Middle frontal gyrus (tissue), 1 donor: ENCODE measurements around the gene WDSUB1.

Source experiments
- DNase-seq: peaks from one replicate; pipeline ENCODE4 v3.0.0-alpha.2; 2015; ENCODE audit warnings: low spot score; ENCODE audit errors: extremely low spot score

The WDSUB1 gene

DNA sequence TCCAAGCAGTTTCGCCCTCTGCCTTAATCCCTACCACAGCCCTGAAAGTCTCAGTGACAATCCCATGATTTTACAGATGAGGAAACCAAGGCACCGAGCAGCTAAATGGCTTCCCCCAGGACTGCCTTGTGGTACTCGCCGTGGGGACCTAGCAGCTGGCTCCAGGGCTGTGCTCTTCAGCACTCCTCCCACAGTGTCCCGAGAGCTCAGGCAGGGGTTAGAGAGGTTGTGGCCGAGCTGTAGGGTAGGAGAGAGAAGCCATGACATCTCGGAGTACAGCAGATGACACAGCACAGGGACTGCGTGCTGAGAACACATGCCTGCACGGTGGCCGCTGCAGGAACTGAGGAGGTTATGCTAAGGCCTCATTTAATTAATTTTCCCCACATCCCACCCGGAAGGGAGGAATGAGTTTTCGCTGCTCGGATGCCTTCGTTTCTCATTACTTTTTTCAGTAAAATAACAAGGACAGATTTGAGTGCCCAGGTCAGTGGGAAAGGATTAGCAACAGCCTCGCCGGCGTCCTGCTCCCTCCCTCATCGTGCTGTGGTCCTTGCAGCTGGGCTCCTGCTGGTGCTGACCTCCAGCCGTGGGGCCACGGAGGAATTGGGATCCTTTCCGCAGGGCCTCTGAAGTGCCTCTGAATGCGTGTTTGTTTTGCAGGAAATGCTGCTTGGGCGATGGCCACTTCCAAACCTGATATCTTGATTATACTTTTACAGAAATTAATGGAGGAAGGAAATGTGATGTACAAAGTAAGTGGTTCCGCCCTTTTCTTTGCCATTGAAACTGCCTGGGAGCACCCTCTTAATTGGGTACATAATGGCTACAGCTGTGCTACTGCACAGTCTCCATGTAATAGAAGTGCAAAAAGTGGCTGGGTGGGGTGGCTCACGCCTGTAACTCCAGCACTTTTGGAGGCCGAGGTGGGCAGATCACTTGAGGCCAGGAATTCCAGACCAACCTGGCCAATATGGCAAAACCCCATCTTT lies 61.2 kb downstream of the WDSUB1 start:
- no peak for DNase-seq

- no peak for DNase-seq
Observed at GRCh38 chr2:159224061-159224813, 62.3 kb downstream of the WDSUB1 start.

- no peak for DNase-seq
Observed at GRCh38 chr2:159219394-159219998, 67.0 kb downstream of the WDSUB1 start.

- DNase-seq = no peak
Observed at GRCh38 chr2:159218389-159218788, 68.1 kb downstream of the WDSUB1 start.

GRCh38 chr2:159217676-159218075 lies 68.8 kb downstream of the WDSUB1 start:
- DNase-seq = peak; percentile 24

- no peak for DNase-seq
Observed at GRCh38 chr2:159215116-159215515, 71.4 kb downstream of the WDSUB1 start.

DNA sequence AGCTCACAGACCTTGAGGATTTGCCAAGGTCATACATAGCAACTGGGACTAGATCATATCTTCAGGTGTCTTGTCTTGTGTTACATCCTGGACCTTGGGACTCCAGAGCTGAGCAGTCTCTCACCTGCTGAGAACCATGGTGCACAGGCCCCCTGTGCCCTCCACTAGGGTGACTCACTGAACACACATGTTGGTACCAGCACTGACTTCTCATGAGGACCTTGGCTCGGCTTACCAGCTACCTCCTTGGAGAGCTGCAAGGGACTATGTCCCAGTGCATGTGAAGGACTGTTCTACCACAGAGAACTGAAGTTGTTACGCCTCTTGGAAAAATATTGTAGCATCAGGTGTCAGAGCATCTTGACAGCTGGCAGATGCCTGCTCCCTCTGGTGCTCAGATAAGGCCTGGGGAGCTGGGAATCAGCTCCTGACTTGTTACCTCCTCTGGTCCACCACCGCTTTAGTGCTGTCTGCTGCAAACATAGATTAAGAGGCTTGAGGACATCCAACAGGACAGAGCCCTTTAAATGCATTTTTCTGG lies 72.1 kb downstream of the WDSUB1 start:
- no peak for DNase-seq

- DNase-seq = no peak
Observed at GRCh38 chr2:159213296-159213695, 73.2 kb downstream of the WDSUB1 start.

DNA sequence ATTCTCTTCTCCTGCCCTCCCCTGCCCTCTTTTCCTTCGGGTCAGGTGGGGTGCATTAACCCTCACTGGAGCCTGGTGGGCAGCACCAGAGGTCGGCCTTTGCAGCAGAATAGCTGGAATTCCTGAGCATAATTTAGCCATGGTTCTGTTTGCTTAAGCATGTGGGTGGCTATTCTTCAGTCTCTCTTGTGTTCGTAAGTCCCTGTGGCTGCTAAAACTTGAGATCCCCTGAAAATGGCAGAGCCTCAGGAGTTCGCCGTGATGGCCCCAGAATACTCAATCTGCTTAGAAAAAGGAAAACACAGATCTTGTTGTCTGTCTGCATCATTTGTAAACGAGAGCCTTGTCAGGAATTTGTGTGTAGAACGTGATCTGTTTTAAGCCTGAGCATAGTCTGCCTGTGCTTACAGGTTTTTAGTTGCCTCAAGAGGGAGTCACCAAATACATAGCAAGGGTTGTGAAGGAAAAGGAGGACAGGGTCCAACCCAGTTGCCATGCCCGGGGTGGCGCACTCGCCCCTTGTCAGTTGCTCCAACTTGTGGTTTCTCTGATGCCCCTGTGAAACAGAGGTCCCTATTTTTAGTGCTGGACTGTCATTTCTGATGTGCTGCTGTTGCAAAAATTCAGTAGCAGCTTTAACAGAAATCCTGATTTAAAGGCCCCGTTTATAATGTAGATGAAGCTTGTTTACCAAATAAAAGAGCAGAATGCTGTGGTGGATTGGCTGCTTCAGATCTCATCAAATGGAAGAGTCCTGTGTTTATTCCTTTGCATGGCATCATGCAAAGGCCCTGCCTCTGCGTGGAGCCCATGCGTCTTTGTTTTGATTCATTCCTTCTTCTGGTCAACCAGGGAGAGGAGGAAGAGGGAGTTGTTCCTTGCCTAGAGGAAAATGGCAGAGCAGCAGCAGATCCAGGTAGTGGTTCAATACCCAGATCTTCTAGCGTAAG lies 74.8 kb downstream of the WDSUB1 start:
- DNase-seq = peak; percentile 15

DNA sequence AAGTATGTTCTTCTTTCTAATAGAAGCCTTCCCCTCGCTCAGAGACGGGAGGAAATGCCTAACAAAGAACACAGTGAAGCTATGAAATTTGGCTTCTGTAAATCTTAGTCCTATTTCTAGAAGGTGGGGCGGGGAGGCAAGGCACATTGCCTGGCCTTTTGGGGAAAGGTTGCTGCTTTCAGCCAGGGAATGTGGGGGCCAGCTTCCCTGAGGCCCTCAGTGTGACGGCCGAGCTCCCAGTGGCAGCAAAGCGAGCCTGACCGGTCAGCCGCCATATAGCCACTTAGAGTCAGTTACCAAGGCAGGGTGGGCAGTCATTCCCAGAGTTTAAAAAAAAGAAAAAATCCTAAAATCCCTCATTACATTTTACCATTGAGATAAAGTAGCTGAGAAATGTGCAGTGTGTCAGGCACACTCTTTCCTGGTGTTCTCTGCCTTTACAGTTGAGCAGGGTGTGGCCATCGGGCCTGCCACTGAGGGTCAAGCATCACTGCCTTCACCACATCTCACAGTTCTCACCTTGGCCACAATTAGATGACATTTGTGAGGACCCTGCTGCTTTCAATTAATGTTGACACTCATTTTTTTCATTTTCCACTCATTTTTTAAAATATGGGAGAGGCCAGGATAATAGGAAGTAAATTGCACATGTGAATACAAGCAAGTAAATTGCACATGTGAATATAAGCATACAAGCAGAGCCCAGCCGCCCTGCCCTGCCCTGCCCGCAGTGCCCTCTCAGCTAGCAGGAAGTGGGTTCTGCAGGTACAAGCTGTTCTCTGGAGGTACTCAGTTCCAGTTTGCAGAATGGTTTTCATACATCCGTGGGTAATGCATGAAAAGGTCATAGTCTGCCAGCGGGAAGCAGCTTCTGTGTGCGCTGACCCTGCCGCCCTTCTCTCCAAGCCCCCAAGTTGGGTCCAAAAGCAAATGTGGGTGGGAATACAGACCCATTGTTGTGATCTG lies 76.9 kb downstream of the WDSUB1 start:
- no peak for DNase-seq

DNA sequence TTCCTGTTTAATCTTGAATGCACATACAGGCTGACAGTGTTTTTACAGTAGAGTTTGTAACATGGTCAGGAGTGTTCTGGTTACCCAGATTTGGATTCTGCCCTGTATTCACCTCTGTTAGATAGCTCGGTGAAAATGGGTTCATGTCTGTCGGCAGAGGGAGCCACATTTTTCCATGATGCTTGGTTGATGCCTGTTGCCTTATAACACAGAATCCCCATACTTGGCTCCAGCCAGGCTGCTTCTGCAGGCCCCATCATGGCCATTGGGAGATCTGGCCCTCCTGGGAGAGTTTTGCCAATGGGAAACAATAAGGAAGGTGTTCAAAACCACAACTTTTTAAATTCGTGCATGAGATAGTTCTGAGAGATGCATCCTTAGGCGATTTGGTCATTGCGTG lies 78.1 kb downstream of the WDSUB1 start:
- DNase-seq = no peak

- no peak for DNase-seq
Observed at GRCh38 chr2:159206736-159207380, 79.6 kb downstream of the WDSUB1 start.

DNA sequence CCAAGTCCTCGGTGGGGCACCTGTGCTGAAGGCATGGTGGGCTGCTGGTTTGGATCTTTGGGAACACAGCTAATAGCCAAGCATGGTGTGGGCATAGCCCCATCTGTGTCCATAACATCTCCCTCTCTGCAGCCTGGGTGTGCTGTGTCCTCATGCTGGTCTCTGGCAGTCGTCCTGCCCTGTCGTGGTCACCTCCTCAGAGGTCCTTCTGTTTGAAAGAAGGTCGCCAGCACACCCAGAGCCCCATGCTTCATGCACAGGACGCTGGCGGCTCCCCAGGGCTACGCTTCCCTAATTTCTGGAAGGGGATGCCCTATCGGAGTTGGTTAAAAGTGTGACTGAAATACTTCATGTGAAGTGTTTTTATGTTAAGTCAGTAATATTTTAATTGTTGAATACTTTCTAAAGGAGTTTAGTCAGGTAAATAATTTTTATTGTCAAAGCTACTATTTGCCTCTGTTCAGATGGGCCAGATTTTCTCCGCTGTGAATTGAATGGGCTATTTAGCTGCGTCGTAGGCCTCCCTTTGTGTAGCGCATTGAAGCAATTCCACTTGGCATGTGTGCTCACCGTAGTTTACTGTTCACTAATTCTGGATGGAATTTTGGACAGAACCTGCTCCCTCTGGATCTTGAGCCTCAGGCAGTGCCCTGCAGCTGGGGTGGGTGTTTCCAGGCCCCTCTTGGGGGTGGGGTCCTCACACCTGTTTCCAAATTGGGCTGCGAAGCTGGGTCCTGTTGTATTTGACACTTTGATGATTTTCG lies 81.9 kb downstream of the WDSUB1 start:
- no peak for DNase-seq

GRCh38 chr2:159202568-159203071 lies 83.9 kb downstream of the WDSUB1 start:
- DNase-seq = peak; percentile 27

DNA sequence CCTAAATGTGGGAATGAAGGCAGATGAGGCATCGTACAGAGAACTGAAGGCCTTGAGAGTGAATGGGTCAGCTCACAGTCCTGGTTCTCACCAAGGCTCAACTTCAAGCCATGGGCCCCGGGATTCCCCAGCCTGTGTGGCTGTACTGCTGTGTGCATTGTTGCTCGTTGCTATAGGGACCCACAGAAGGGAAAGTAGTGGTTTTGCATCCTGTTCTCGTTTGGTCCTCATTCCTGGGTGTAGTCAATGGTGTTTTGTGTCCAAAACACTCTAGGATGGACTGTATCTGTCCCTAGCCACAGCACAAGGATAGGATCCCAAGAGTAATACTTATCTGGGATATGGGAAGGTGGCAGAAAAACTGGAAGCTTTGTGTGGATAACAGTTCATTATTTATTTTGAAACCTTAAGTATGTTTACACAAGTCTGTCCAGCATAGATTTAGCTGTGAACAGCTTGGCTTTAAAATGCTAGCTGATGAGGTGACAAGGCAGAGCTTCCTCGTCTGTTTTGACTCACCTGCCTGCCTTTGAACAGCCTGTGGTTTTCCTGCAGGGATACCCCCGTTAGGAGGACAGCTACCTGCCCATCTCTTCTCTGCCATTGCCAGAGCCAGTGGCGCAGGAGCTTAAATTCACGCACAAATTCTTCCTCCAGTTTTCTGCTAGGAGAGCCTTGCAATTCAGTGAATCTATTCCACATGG lies 85.0 kb downstream of the WDSUB1 start:
- DNase-seq = no peak

GRCh38 chr2:159200498-159200897 lies 86.0 kb downstream of the WDSUB1 start:
- no peak for DNase-seq

- DNase-seq = no peak
Observed at GRCh38 chr2:159199761-159200465, 86.6 kb downstream of the WDSUB1 start.
